ENCODE results near the gene MAPKAP1. TPM values are rescaled to one million over a fixed set of nuclear protein-coding genes. Genes with fewer than 3 reads are reported as not detected.

The MAPKAP1 gene
- total and polyA plus RNA-seq, 2 of the 13 experiments (the other 11 are each of a cell fraction or from before 2014, with no cell fraction given) = 45.0 to 64.3 TPM

GRCh38 chr9:125706651-125707471 is at the start of gene MAPKAP1 (continued):
- TF ChIP-seq NCOA1 (CRISPR knock-in tag; IDR thresholded peaks at IDR 0.05) (0 out of 2 replicates have a peak, but pooled peaks have one; percentile 34), SMARCC2 (IDR thresholded peaks at IDR 0.05) (no peak), RFXAP (CRISPR knock-in tag; IDR thresholded peaks at IDR 0.05; ENCODE audit: borderline replicate concordance) (peak; percentile 54; the same call in 1 of the 2 replicates), ZNF333 (CRISPR knock-in tag; IDR thresholded peaks at IDR 0.05; ENCODE audit: borderline replicate concordance) (0 out of 2 replicates have a peak, but pooled peaks have one; percentile 82), MAFG (CRISPR knock-in tag; IDR thresholded peaks at IDR 0.05) (no peak), ZNF263 (CRISPR knock-in tag; IDR thresholded peaks at IDR 0.05) (no peak), KDM4B (CRISPR knock-in tag; IDR thresholded peaks at IDR 0.05) (no peak), ZNF792 (CRISPR knock-in tag; IDR thresholded peaks at IDR 0.05) (peak; percentile 90), ZEB1 (IDR thresholded peaks at IDR 0.05; ENCODE audit: insufficient replicate concordance, low read depth) (peak; percentile 23), HNRNPLL (IDR thresholded peaks at IDR 0.05; ENCODE audit: low read depth, low read length, poor library complexity, severe bottlenecking) (peak; percentile 87), ELF3 (CRISPR knock-in tag; IDR thresholded peaks at IDR 0.05) (0 out of 2 replicates have a peak, but pooled peaks have one; percentile 39), PCBP1 (IDR thresholded peaks at IDR 0.05; ENCODE audit: borderline replicate concordance, low read depth, low read length) (peak; percentile 63; the same call in 1 of the 2 replicates), ZSCAN30 (CRISPR knock-in tag; IDR thresholded peaks at IDR 0.05) (no peak), HOXA5 (CRISPR knock-in tag; IDR thresholded peaks at IDR 0.05) (0 out of 2 replicates have a peak, but pooled peaks have one; percentile 31), TGIF2 (CRISPR knock-in tag; IDR thresholded peaks at IDR 0.05) (no peak; the same call in 1 of the 2 replicates), ZNF879 (CRISPR knock-in tag; IDR thresholded peaks at IDR 0.05) (0 out of 2 replicates have a peak, but pooled peaks have one; percentile 38), ZNF737 (CRISPR knock-in tag; IDR thresholded peaks at IDR 0.05; ENCODE audit: borderline replicate concordance) (no peak), THAP8 (CRISPR knock-in tag; IDR thresholded peaks at IDR 0.05; ENCODE audit: borderline replicate concordance) (no peak), ZNF230 (CRISPR knock-in tag; IDR thresholded peaks at IDR 0.05) (peak; percentile 86), ZFP41 (CRISPR knock-in tag; IDR thresholded peaks at IDR 0.05; ENCODE audit: borderline replicate concordance) (no peak), ZSCAN20 (CRISPR knock-in tag; IDR thresholded peaks at IDR 0.05; ENCODE audit: borderline replicate concordance) (no peak), RFX5 (IDR thresholded peaks at IDR 0.05; ENCODE audit: low read depth, low read length) (no peak), NR2F2 (IDR thresholded peaks at IDR 0.05; ENCODE audit: borderline replicate concordance, low read depth) (no peak; the same call in 1 of the 2 replicates), MTF2 (CRISPR knock-in tag; IDR thresholded peaks at IDR 0.05; ENCODE audit: borderline replicate concordance) (no peak), HMGA1 (CRISPR knock-in tag; conservative IDR thresholded peaks at IDR 0.05) (no peak), ZNF589 (CRISPR knock-in tag; conservative IDR thresholded peaks at IDR 0.05) (no peak), PAF1 (CRISPR knock-in tag; IDR thresholded peaks at IDR 0.05) (no peak), NCOA2 (CRISPR knock-in tag; IDR thresholded peaks at IDR 0.05) (no peak), JUN (CRISPR knock-in tag; IDR thresholded peaks at IDR 0.05) (no peak), ZBTB43 (CRISPR knock-in tag; conservative IDR thresholded peaks at IDR 0.05) (no peak)

Measured in HepG2 (cell line).